22Rv1 (cell line): ENCODE results near the gene RNF182.
"Not testable (repeated sequence)": the region's sequence is repeated elsewhere in the genome, so short reads cannot be mapped to it uniquely, and the experiment has no call there.

Source experiments
- H3K27ac ChIP-seq: fragments of 450-650 bp; 2 replicates; pipeline ENCODE4 v1.5.1; 2017
- CTCF ChIP-seq: fragments of 450-650 bp; IDR thresholded peaks from 2 replicates; pipeline ENCODE4 v1.5.1; 2017; ENCODE audit warnings: mild to moderate bottlenecking
- ZFX ChIP-seq: fragments of 450-650 bp; IDR thresholded peaks from 2 replicates; pipeline ENCODE4 v1.6.1; 2017; ENCODE audit warnings: antibody characterized with exemption, borderline replicate concordance

Gene RNF182

GRCh38 chr6:13971303-13971702 lies 46.6 kb downstream of the RNF182 start:
- no peak overlapping the region for H3K27ac ChIP-seq
- TF ChIP-seq ZFX = no peak
- no peak for TF ChIP-seq CTCF

GRCh38 chr6:13972602-13973001 lies 47.9 kb downstream of the RNF182 start:
- not testable (repeated sequence) for H3K27ac ChIP-seq

- not testable (repeated sequence) for H3K27ac ChIP-seq
Observed at GRCh38 chr6:13973422-13973821, 48.7 kb downstream of the RNF182 start.

- no peak overlapping the region for H3K27ac ChIP-seq
- no peak for TF ChIP-seq CTCF
- TF ChIP-seq ZFX = no peak
Observed at GRCh38 chr6:13978102-13978640, 53.4 kb downstream of the RNF182 start.

GRCh38 chr6:13978787-13979186 lies 54.0 kb downstream of the RNF182 start:
- no peak overlapping the region for H3K27ac ChIP-seq
- TF ChIP-seq CTCF (no peak), ZFX (no peak)

GRCh38 chr6:13979284-13980171 lies 54.8 kb downstream of the RNF182 start:
- TF ChIP-seq ZFX = no peak
- no peak for TF ChIP-seq CTCF
- H3K27ac ChIP-seq = no peak overlapping the region

GRCh38 chr6:13980534-13980933 lies 55.8 kb downstream of the RNF182 start:
- no peak overlapping the region for H3K27ac ChIP-seq
- TF ChIP-seq ZFX (no peak), CTCF (no peak)

GRCh38 chr6:13985663-13986325 lies 61.0 kb downstream of the RNF182 start:
- no peak overlapping the region for H3K27ac ChIP-seq
- no peak for TF ChIP-seq ZFX
- TF ChIP-seq CTCF = no peak
